ENCODE measurements around the gene KRT9.

The KRT9 gene

DNA sequence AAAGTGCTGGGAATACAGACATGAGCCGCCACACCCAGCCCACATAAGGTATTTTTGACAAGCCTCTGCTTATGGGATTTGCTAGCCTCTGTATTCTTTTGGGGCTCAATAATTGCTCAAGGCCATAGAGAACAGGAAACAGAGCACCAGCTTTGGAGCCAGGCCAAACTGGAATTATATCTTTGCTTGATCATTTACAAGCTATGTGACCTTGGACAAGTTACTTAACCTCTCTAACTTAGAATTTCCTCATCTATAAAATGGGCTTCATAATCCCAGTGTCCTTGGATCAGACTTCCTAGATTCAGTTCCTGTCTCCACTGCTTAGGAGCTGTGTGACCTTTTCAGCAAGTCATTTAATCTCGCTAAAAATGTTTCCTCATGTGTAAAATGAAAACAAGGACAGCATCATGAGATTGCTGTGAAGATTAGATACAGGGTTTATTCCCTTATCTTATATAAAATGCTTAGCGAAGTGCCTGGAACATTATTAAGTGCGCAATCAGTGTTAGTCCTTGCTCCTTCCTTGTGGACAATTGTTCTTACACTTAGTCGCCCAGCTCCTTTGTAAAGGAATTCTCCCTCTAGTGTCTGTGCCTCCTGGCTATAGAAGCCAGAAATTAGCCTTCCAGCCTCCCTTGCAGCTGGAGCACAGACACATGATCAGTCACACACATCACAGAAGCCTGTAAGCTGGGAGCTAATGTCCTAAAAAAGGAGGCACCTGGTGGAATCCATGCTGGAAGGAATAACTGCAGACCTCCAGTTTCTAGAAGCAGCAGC is 16.6 kb downstream of the KRT9 start:
- no peak for DNase-seq (ENCODE audit: low spot score)
- TF ChIP-seq, protein P1, sequence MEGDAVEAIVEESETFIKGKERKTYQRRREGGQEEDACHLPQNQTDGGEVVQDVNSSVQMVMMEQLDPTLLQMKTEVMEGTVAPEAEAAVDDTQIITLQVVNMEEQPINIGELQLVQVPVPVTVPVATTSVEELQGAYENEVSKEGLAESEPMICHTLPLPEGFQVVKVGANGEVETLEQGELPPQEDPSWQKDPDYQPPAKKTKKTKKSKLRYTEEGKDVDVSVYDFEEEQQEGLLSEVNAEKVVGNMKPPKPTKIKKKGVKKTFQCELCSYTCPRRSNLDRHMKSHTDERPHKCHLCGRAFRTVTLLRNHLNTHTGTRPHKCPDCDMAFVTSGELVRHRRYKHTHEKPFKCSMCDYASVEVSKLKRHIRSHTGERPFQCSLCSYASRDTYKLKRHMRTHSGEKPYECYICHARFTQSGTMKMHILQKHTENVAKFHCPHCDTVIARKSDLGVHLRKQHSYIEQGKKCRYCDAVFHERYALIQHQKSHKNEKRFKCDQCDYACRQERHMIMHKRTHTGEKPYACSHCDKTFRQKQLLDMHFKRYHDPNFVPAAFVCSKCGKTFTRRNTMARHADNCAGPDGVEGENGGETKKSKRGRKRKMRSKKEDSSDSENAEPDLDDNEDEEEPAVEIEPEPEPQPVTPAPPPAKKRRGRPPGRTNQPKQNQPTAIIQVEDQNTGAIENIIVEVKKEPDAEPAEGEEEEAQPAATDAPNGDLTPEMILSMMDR (IDR thresholded peaks at IDR 0.05; ENCODE audit: borderline replicate concordance, control extremely low read depth, extremely low read depth, insufficient read depth, missing control alignments), result no peak
- in situ Hi-C loops (cut with MboI; ENCODE audit: low sequenced_read_pairs, unreplicated experiment), result no loop called here

DNA sequence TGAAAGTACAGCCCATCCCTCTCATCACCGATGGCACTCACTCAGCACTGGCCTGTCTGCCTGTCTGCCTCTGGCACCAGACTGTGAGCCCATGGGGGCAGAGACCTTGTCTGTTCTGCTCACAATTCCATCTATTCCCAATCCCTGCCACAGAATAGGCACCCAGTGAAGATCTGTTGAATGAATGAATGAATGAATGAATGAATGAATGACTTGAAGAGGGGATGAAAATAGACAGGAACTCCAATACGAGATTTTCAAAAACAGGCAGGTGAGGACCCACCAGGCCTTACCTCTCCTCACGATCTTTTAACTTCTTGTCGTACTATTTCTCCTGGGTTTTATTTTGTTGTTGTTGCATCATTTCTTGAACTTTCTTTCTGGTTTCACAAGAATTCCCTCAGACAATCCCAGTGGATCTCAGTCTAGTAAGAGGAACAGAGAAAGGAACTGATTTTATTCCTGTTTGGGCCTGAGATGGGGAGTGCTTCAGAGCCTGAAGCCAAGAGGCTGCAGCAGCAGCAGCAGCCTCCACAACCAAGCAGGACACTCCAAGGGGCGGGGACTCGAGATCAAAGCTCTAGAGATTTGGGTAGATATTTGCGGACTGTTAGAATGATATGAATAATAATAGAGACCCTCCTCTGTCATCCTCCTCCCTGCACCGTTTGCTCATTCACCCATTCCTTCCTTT is 17.7 kb downstream of the KRT9 start:
- in situ Hi-C loops (cut with MboI; ENCODE audit: low sequenced_read_pairs, unreplicated experiment), result no loop called here
- DNase-seq (ENCODE audit: low spot score), result no peak
- TF ChIP-seq, protein P1 (IDR thresholded peaks at IDR 0.05; ENCODE audit: borderline replicate concordance, control extremely low read depth, extremely low read depth, insufficient read depth, missing control alignments), result no peak

DNA sequence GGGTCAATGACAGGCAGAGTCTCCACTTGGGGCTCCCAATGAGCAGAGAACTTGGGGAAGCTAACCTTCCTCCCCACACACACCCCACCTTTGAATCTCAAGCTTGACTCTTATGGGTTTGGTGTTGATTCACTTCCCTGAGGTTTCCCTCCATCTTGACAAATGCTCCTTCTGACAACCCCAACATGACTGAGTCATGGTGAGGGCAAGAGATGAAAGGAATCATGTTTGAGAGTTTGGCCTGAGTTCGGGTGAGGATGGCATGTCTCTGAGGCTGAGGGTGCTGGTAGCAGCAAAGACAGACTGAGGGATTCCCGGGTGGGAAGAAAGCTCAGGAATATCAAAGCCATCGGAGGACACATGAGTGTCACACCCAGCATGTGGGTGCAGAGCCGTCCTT is 18.7 kb downstream of the KRT9 start:
- TF ChIP-seq, protein P1 (IDR thresholded peaks at IDR 0.05; ENCODE audit: borderline replicate concordance, control extremely low read depth, extremely low read depth, insufficient read depth, missing control alignments), result no peak
- in situ Hi-C loops (cut with MboI; ENCODE audit: low sequenced_read_pairs, unreplicated experiment), result no loop called here
- DNase-seq (ENCODE audit: low spot score), result no peak

DNA sequence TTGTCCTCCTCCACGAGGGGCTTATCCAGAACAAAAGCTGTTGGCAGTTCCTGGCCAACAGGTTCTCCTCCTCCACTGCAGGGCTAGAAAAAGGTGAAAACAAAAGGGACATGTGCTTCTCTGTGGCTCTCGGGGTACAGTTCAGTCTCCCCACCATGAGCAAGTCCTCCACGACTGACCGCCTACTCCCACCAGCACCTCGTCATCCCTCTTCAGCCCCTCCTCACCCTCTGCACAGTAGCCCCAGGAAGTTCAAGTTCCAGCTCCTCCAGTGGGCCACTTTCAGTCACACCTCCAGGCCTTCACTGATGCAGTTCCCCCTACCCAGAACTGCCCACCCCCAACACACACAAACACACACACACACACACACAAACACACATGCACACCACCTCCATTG is 19.4 kb downstream of the KRT9 start:
- no peak for DNase-seq (ENCODE audit: low spot score)
- TF ChIP-seq, protein P1 (IDR thresholded peaks at IDR 0.05; ENCODE audit: borderline replicate concordance, control extremely low read depth, extremely low read depth, insufficient read depth, missing control alignments), result no peak
- in situ Hi-C loops (cut with MboI; ENCODE audit: low sequenced_read_pairs, unreplicated experiment), result no loop called here

DNA sequence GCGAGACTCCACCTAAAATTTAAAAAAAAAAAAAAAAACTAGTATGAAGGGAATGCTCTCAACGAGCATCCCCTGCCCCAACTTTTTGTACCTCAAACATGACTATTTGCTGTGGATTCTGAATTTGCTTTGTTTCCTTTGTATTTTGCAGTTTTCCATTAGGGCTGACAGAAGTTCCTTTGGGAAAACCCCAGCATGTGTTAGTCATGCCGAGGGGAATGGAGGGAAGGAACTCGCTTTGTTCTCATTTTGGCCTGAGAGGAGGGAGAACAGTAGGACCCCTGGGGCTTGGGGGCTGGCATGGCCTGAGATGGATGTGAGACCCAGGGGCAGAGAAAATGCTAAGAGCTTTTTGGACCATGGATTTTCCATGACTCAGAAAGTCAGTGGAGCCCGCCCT is 20.5 kb downstream of the KRT9 start:
- no peak for DNase-seq (ENCODE audit: low spot score)
- TF ChIP-seq, protein P1 (IDR thresholded peaks at IDR 0.05; ENCODE audit: borderline replicate concordance, control extremely low read depth, extremely low read depth, insufficient read depth, missing control alignments), result no peak
- in situ Hi-C loops (cut with MboI; ENCODE audit: low sequenced_read_pairs, unreplicated experiment), result no loop called here

DNA sequence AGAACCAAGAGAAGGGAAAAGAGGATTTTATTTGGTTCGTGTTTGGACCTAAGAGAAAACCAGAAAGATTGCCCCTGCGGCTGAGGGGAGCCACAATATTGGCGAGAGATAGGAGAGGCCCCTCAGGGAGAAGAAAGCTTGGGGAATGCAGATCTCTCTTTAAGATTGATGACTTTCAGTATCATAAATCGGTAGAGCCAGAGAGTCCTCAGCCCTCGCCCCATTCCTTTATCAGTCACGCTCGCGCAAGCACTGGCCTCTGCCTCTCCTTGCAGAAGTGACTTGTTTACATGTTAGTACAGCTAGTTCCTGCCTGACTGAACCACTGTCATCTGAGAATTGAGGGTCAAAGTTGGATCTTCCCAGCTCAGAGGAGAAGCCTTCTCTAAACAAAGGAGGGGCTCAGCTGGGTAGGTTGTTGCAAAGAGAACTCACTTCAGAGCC is 22.2 kb downstream of the KRT9 start:
- in situ Hi-C loops (cut with MboI; ENCODE audit: low sequenced_read_pairs, unreplicated experiment), result loop anchor here (10.0 kb wide), 2 partner anchors 115 to 645 kb away; no protein-coding TSS in a partner anchor
- TF ChIP-seq, protein P1 (IDR thresholded peaks at IDR 0.05; ENCODE audit: borderline replicate concordance, control extremely low read depth, extremely low read depth, insufficient read depth, missing control alignments), result no peak
- DNase-seq (ENCODE audit: low spot score), result no peak

Data from GM13976 (cell line).